ENCODE results near the gene CANX. TPM values are rescaled to one million over a fixed set of nuclear protein-coding genes. Genes with fewer than 3 reads are reported as not detected.

Gene CANX
- total and polyA plus RNA-seq, 12 donors: 90.9 to 659 (median 463) TPM

DNA sequence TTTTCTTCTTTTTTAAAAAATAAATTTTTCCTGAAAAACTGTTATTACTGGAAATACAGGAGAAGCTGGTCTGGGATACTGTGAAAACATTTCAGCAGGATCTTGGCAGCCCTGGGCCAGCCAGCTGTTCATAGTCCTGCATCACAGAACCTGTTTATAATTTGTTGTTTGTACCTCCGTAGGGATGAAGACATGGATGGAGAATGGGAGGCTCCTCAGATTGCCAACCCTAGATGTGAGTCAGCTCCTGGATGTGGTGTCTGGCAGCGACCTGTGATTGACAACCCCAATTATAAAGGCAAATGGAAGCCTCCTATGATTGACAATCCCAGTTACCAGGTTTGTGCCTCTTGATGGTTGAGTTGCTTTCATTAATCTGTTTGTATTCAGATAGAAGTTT lies 21.5 kb downstream of the CANX start:
- Histone ChIP-seq H3K27ac (no peak overlapping the region), H3K4me1 (peaks cover 0 to 8% (median 0%) of the 10 kb centered on the region in 9 donors), H3K4me3 (no peak overlapping the region), H3K36me3 (peaks cover 9 to 100% (median 90%) of the 10 kb centered on the region in 9 donors), H3K27me3 (no peaks in the 10 kb centered on the region), H3K9me3 (no peaks in the 10 kb centered on the region)
- no peak for TF ChIP-seq CTCF (IDR thresholded peaks at IDR 0.05)
- intact Hi-C loops (cut with DNase I): no loop called here
- DNase-seq: no peak
- ATAC-seq: no peak
- WGBS, 2 donors: 86 to 91% methylated on average over 2 of the region's 2 CpGs

- WGBS, 2 donors: 83 to 87% methylated on average over 4 of the region's 4 CpGs
- TF ChIP-seq CTCF (IDR thresholded peaks at IDR 0.05): no peak
- ATAC-seq: no peak
- Histone ChIP-seq H3K9me3 (no peaks in the 10 kb centered on the region), H3K4me3 (no peak overlapping the region), H3K36me3 (peaks cover 9 to 100% (median 94%) of the 10 kb centered on the region in 9 donors), H3K27ac (peak overlapping the region in 2 of 10 donors; percentile 9 to 11), H3K27me3 (no peaks in the 10 kb centered on the region), H3K4me1 (peaks cover 0 to 11% (median 0%) of the 10 kb centered on the region in 9 donors)
- DNase-seq: no peak
- intact Hi-C loops (cut with DNase I): no loop called here
These were observed 25.4 kb downstream of the CANX start for GRCh38 chr5:179724163-179724562.

DNA sequence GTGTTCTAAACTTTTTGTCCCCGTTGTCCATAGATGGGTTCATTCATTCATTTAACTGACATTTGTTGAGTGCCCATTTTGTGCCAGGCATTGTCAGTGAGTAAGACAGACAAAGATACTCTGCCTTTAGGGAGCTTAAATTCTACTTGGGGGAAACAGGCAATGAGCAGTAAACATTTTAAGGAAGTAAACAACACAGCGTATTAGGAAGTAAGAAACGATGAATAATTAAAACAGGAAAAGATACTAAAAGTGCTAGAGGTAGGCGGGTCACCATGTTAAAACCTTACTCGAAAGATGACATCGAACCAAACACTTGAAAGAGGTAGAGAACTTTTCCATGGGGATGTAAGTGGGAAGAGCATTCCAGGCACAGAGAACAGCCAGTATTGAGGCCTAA lies 28.3 kb downstream of the CANX start:
- no peaks in the 10 kb centered on the region for H3K27me3 ChIP-seq
- DNase-seq (no peak), ATAC-seq (no peak)
- peaks cover 1 to 92% (median 74%) of the 10 kb centered on the region in 9 donors for H3K36me3 ChIP-seq
- intact Hi-C loops (cut with DNase I): no loop called here
- H3K27ac ChIP-seq: peak overlapping the region in 1 of 10 donors; percentile 41
- no peak overlapping the region for H3K4me3 ChIP-seq
- H3K4me1 ChIP-seq: peaks cover 0 to 27% (median 10%) of the 10 kb centered on the region in 9 donors
- no peak for TF ChIP-seq CTCF (IDR thresholded peaks at IDR 0.05)
- WGBS, 2 donors: 86 to 89% methylated on average over 6 of the region's 6 CpGs
- H3K9me3 ChIP-seq: no peaks in the 10 kb centered on the region

DNA sequence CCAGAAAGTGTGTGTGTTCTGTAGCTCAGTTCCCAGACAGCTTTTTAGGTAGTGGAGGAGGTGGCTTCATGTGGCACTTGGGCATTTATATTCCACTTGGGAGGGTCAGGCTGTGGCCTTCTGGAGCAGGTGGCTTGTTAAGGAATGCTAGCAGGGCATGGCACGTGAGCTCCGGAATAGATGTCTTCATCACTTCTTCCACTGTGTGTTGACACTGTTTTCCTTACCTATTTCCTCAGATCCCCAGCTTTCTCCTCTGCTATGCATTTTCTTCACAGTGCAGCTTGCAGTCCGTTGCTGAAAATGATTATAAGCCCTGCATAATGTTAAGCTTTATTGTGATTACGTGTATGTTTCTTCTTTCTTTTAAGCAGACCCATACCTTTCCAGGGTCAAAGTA lies 30.5 kb downstream of the CANX start:
- H3K27me3 ChIP-seq: no peaks in the 10 kb centered on the region
- no peaks in the 10 kb centered on the region for H3K9me3 ChIP-seq
- no peak for TF ChIP-seq CTCF (IDR thresholded peaks at IDR 0.05)
- H3K36me3 ChIP-seq: peaks cover 0 to 70% (median 54%) of the 10 kb centered on the region in 9 donors
- DNase-seq (no peak), ATAC-seq (no peak)
- peaks cover 3 to 34% (median 15%) of the 10 kb centered on the region in 9 donors for H3K4me1 ChIP-seq
- H3K27ac ChIP-seq: no peak overlapping the region
- intact Hi-C loops (cut with DNase I): no loop called here
- H3K4me3 ChIP-seq: no peak overlapping the region
- 89 to 93% methylated on average over 4 of the region's 4 CpGs for WGBS, 2 donors
